Gastrocnemius medialis (tissue), 4 donors: Measurements from ENCODE around the gene TMEM109.

Experiments used
- POLR2A ChIP-seq, 2 donors: fragments of 450-650 bp; IDR thresholded peaks; one replicate each; pipeline ENCODE4 v1.6.1; 2017; ENCODE audit warnings: antibody characterized with exemption in 2 of 2, mild to moderate bottlenecking in 2 of 2, moderate library complexity in 2 of 2
- TF ChIP-seq, protein P1 (sequence below), 5 experiments: fragments of 450-650 bp in 3 of 5; fragments of 200-600 bp in 2 of 5; sonication (generic) in 2 of 5; IDR thresholded peaks in 4 of 5; conservative IDR thresholded peaks in 1 of 5; 1 replicate in 4 of 5; 2 replicates in 1 of 5; pipeline ENCODE4 v1.5.1; 2016 to 2019; ENCODE audit warnings: antibody characterized with exemption in 5 of 5, mild to moderate bottlenecking in 3 of 5, moderate library complexity in 3 of 5

DNA sequence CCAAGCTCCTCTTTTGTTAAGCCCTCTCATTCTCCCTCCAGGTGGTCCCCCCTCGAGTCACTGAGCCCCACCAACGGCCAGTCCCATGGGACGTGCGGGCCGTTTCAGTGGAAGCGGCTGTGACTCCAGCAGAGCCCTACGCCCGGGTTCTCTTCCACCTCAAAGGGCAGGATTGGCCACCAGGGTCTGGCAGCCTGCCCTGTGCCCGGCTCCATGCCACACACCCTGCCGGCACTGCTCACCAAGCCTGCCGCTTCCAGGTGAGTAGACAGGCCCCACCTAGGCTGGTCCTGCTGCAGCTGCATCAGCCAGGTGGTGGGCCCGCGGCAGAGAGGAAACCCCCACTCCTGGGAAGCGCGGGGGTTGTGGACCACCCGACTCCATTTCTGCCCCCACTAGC is 13.6 kb downstream of the TMEM109 start:
- TF ChIP-seq, protein P1, sequence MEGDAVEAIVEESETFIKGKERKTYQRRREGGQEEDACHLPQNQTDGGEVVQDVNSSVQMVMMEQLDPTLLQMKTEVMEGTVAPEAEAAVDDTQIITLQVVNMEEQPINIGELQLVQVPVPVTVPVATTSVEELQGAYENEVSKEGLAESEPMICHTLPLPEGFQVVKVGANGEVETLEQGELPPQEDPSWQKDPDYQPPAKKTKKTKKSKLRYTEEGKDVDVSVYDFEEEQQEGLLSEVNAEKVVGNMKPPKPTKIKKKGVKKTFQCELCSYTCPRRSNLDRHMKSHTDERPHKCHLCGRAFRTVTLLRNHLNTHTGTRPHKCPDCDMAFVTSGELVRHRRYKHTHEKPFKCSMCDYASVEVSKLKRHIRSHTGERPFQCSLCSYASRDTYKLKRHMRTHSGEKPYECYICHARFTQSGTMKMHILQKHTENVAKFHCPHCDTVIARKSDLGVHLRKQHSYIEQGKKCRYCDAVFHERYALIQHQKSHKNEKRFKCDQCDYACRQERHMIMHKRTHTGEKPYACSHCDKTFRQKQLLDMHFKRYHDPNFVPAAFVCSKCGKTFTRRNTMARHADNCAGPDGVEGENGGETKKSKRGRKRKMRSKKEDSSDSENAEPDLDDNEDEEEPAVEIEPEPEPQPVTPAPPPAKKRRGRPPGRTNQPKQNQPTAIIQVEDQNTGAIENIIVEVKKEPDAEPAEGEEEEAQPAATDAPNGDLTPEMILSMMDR (IDR thresholded peaks at IDR 0.05 in 4 of 5, conservative IDR thresholded peaks at IDR 0.05 in 1 of 5), result no peak
- TF ChIP-seq POLR2A (IDR thresholded peaks at IDR 0.05), result no peak
